Measurements from ENCODE around the gene POLR1C. TPM values are rescaled to one million over a fixed set of nuclear protein-coding genes. Genes with fewer than 3 reads are reported as not detected.

The POLR1C gene
- polyA plus RNA-seq, 3 donors, result 4.5 to 18.3 (median 6.1) TPM

- Histone ChIP-seq H3K36me3 (replicated peaks in 1 of 2; ENCODE audit: control insufficient read depth in 1 of 2, insufficient read depth in 2 of 2, low read length in 2 of 2) (peaks cover 75 to 87% of the 10 kb centered on the region in 2 donors), H3K27me3 (ENCODE audit: control insufficient read depth in 2 of 2, insufficient read depth in 2 of 2, low read length in 2 of 2) (peaks cover 0 to 9% of the 10 kb centered on the region in 2 donors), H3K4me1 (ENCODE audit: control insufficient read depth in 1 of 2, insufficient read depth in 2 of 2, low read length in 2 of 2) (peaks cover 3 to 4% of the 10 kb centered on the region in 2 donors), H3K4me2 (replicated peaks; ENCODE audit: extremely low read depth, low read length, poor library complexity, severe bottlenecking) (no peak overlapping the region), H4K20me1 (ENCODE audit: insufficient read depth, low read length) (peaks cover 5% of the 10 kb centered on the region), H3K4me3 (replicated peaks in 1 of 3; ENCODE audit: low read depth in 2 of 3, low read length in 3 of 3) (no peak overlapping the region), H3K9me3 (replicated peaks in 1 of 2; ENCODE audit: control insufficient read depth in 1 of 2, insufficient read depth in 1 of 2, low read length in 2 of 2) (no peaks in the 10 kb centered on the region), H3K9ac (ENCODE audit: insufficient read depth, low read length, poor library complexity, severe bottlenecking) (no peak overlapping the region), H2AFZ (ENCODE audit: insufficient read depth, low read depth, low read length, poor library complexity, severe bottlenecking) (no peak overlapping the region), H3K79me2 (ENCODE audit: insufficient read depth, low read length) (no peaks in the 10 kb centered on the region), H3K27ac (ENCODE audit: low read depth in 1 of 2, low read length in 2 of 2) (no peak overlapping the region)
- Mint-ChIP-seq H3K9me3 (peaks cover 0 to 2% (median 0%) of the 10 kb centered on the region in 7 donors), H3K4me3 (no peak overlapping the region), H3K4me1 (peaks cover 3% of the 10 kb centered on the region), H3K36me3 (peaks cover 73 to 83% of the 10 kb centered on the region in 2 donors), H3K27me3 (ENCODE audit: low read depth in 3 of 3) (peaks cover 3 to 5% (median 4%) of the 10 kb centered on the region in 3 donors), H3K27ac (no peak overlapping the region)
- 96% methylated on average over 2 of the region's 4 CpGs for WGBS (ENCODE audit: insufficient coverage)
- no peak for DNase-seq
- no peak for TF ChIP-seq CTCF (IDR thresholded peaks at IDR 0.05)
- intact Hi-C loops (cut with micrococcal nuclease), result loop anchor here in 1 of 2 donors (10.0 kb wide), 1 partner anchor 148 kb away; no protein-coding TSS in a partner anchor
These were observed 14.2 kb upstream of the POLR1C start for GRCh38 chr6:43502666-43503065.

DNA sequence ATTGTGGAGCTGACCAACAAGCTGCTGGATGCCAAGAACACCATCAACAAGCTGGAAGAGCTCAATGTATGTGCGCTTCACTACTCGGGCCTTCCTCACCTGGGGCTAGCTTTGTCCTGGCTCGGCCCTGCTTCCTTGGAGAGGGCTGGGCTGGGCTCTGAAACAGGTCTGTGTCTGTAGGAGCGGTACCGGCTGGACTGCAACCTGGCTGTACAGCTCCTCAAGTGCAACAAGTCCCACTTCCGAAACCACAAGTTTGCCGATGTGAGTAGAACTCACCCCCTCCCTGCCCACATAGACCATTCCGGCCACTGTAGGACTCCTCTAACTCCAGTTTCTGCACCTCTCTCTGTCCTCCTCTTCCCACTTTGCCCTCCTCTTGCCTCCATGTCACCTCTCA is 13.4 kb upstream of the POLR1C start:
- no peaks in the 10 kb centered on the region for H3K9me3 ChIP-seq (replicated peaks in 1 of 2; ENCODE audit: control insufficient read depth in 1 of 2, insufficient read depth in 1 of 2, low read length in 2 of 2)
- TF ChIP-seq CTCF (IDR thresholded peaks at IDR 0.05), result no peak
- peaks cover 67 to 79% of the 10 kb centered on the region in 2 donors for H3K36me3 ChIP-seq (replicated peaks in 1 of 2; ENCODE audit: control insufficient read depth in 1 of 2, insufficient read depth in 2 of 2, low read length in 2 of 2)
- WGBS (ENCODE audit: insufficient coverage), result 97% methylated on average over 8 of the region's 8 CpGs
- Mint-ChIP-seq H3K4me3 (no peak overlapping the region), H3K4me1 (peaks cover 6% of the 10 kb centered on the region), H3K36me3 (peaks cover 69 to 75% of the 10 kb centered on the region in 2 donors), H3K27ac (peak overlapping the region in 1 of 7 donors; percentile 62), H3K27me3 (ENCODE audit: low read depth in 3 of 3) (peaks cover 10 to 13% (median 11%) of the 10 kb centered on the region in 3 donors), H3K9me3 (peaks cover 0 to 5% (median 0%) of the 10 kb centered on the region in 7 donors)
- H3K4me3 ChIP-seq (replicated peaks in 1 of 3; ENCODE audit: low read depth in 2 of 3, low read length in 3 of 3), result no peak overlapping the region
- no peak for DNase-seq
- H3K27ac ChIP-seq (ENCODE audit: low read depth in 1 of 2, low read length in 2 of 2), result no peak overlapping the region
- H3K4me1 ChIP-seq (ENCODE audit: control insufficient read depth in 1 of 2, insufficient read depth in 2 of 2, low read length in 2 of 2), result peaks cover 3 to 4% of the 10 kb centered on the region in 2 donors
- no peak overlapping the region for H3K9ac ChIP-seq (ENCODE audit: insufficient read depth, low read length, poor library complexity, severe bottlenecking)
- H2AFZ ChIP-seq (ENCODE audit: insufficient read depth, low read depth, low read length, poor library complexity, severe bottlenecking), result no peak overlapping the region
- intact Hi-C loops (cut with micrococcal nuclease), result loop anchor here in 1 of 2 donors (10.0 kb wide), 1 partner anchor 149 kb away; no protein-coding TSS in a partner anchor
- H3K4me2 ChIP-seq (replicated peaks; ENCODE audit: extremely low read depth, low read length, poor library complexity, severe bottlenecking), result no peak overlapping the region
- peaks cover 5% of the 10 kb centered on the region for H4K20me1 ChIP-seq (ENCODE audit: insufficient read depth, low read length)
- peaks cover under 1 to 16% of the 10 kb centered on the region in 2 donors for H3K27me3 ChIP-seq (ENCODE audit: control insufficient read depth in 2 of 2, insufficient read depth in 2 of 2, low read length in 2 of 2)
- H3K79me2 ChIP-seq (ENCODE audit: insufficient read depth, low read length), result no peaks in the 10 kb centered on the region
